Naive thymus-derived CD4-positive, alpha-beta T cell (primary cell): ENCODE results near the gene ZC3H12D. TPM values are rescaled to one million over a fixed set of nuclear protein-coding genes. Genes with fewer than 3 reads are reported as not detected.
"Not testable (repeated sequence)": the region's sequence is repeated elsewhere in the genome, so short reads cannot be mapped to it uniquely, and the experiment has no call there.

Experiments
- ATAC-seq: fragments of 150-1000 bp; cut with Tn5 transposase; 2 replicates; pipeline ENCODE4 v1.10.0; 2021; ENCODE audit warnings: mild to moderate bottlenecking, moderate library complexity
- CTCF ChIA-PET: fragments of 350-600 bp; sonication (Branson Sonifier 250); formaldehyde crosslinking; loops from one replicate; lab custom pipeline; 2021; ENCODE audit warnings: antibody characterized with exemption; lab: Charles Lee
- POLR2A ChIA-PET: fragments of 350-600 bp; sonication (Branson Sonifier 250); formaldehyde crosslinking; loops from one replicate; lab custom pipeline; 2021; ENCODE audit warnings: antibody characterized with exemption, inconsistent platforms; lab: Charles Lee
- DNase-seq, 9 donors: peaks; one replicate each; pipeline versions ENCODE4 v3.0.0 to v3.0.0-alpha.2; 2020 to 2022; ENCODE audit warnings: mixed read lengths in 1 of 9
- H3K27ac ChIP-seq: one replicate; pipeline ENCODE4 v1.7.0; 2013; ENCODE audit warnings: mild to moderate bottlenecking, low read depth, low read length, moderate library complexity
- H3K27me3 ChIP-seq, 2 donors: one replicate each; pipeline ENCODE4 v1.7.0; 2013; ENCODE audit warnings: low read length in 2 of 2, mild to moderate bottlenecking in 2 of 2, moderate library complexity in 2 of 2; ENCODE audit not compliant: control insufficient read depth in 2 of 2, insufficient read depth in 2 of 2
- H3K36me3 ChIP-seq, 3 experiments: 1 replicate in 2 of 3; 2 replicates in 1 of 3; pipeline ENCODE4 v1.7.0; 2013; ENCODE audit warnings: low read length in 3 of 3, mild to moderate bottlenecking in 3 of 3, moderate library complexity in 1 of 3; ENCODE audit not compliant: insufficient read depth in 3 of 3, control insufficient read depth in 2 of 3
- H3K4me1 ChIP-seq, 2 donors: one replicate each; pipeline ENCODE4 v1.7.0; 2013; ENCODE audit warnings: low read length in 2 of 2, mild to moderate bottlenecking in 2 of 2, moderate library complexity in 1 of 2; ENCODE audit not compliant: control insufficient read depth in 2 of 2, insufficient read depth in 2 of 2
- H3K4me3 ChIP-seq: 2 replicates; pipeline ENCODE4 v1.7.0; 2013; ENCODE audit warnings: mild to moderate bottlenecking, low read length
- H3K9me3 ChIP-seq, 3 experiments: 1 replicate in 2 of 3; 2 replicates in 1 of 3; pipeline ENCODE4 v1.7.0; 2013; ENCODE audit warnings: low read length in 3 of 3; ENCODE audit not compliant: control insufficient read depth in 2 of 3
- H3K27ac Mint-ChIP-seq, 9 donors: one replicate each; pipeline ENCODE4 v1.8.0; 2020 to 2022; ENCODE audit warnings: mixed read lengths in 9 of 9, mild to moderate bottlenecking in 8 of 9, moderate library complexity in 5 of 9, inconsistent platforms in 2 of 9
- H3K27me3 Mint-ChIP-seq, 5 donors: one replicate each; pipeline ENCODE4 v1.8.0; 2021 to 2022; ENCODE audit warnings: mixed read lengths in 5 of 5, mild to moderate bottlenecking in 1 of 5
- H3K36me3 Mint-ChIP-seq, 5 donors: one replicate each; pipeline ENCODE4 v1.8.0; 2020 to 2022; ENCODE audit warnings: mixed read lengths in 5 of 5, mild to moderate bottlenecking in 3 of 5, inconsistent platforms in 1 of 5
- H3K4me1 Mint-ChIP-seq, 7 donors: one replicate each; pipeline ENCODE4 v1.8.0; 2020 to 2022; ENCODE audit warnings: mixed read lengths in 7 of 7, mild to moderate bottlenecking in 3 of 7, inconsistent platforms in 1 of 7
- H3K4me3 Mint-ChIP-seq, 10 donors: one replicate each; pipeline ENCODE4 v1.8.0; 2020 to 2022; ENCODE audit warnings: mild to moderate bottlenecking in 10 of 10, mixed read lengths in 10 of 10, moderate library complexity in 6 of 10, inconsistent platforms in 2 of 10
- H3K9me3 Mint-ChIP-seq, 11 donors: one replicate each; pipeline ENCODE4 v1.8.0; 2020 to 2022; ENCODE audit warnings: mixed read lengths in 11 of 11, mild to moderate bottlenecking in 4 of 11, inconsistent platforms in 1 of 11, moderate library complexity in 1 of 11
- intact Hi-C, 2 donors: fragments of 100-400 bp; cut with micrococcal nuclease; formaldehyde crosslinking; loops; one replicate each; pipeline ENCODE4 v1.15.1; 2023
- polyA plus RNA-seq, 2 donors: library from polyadenylated mRNA; unstranded; fragments of 300-500 nt; fragmentation: Illumina TruSeq; gene quantifications; one replicate each; pipeline ENCODE4 v1.2.3, GENCODE V29; 2021
- total RNA-seq, 6 experiments: library from RNA in 5 of 6; stranded (reverse) in 5 of 6; gene quantifications; 1 replicate in 5 of 6; 2 replicates in 1 of 6; pipeline ENCODE4 v1.2.3 and lab custom pipeline; 2021 to 2026

The ZC3H12D gene
- total and polyA plus RNA-seq, 7 experiments from 2014 or later = 1.8 to 85.6 (median 67.9) TPM

GRCh38 chr6:149445095-149445466, 39.7 kb downstream of the ZC3H12D start:
- Mint-ChIP-seq H3K27ac (no peak overlapping the region), H3K4me3 (no peak overlapping the region), H3K4me1 (peaks cover 0 to 7% (median 4%) of the 10 kb centered on the region in 7 donors), H3K9me3 (peaks cover 0 to 3% (median 0%) of the 10 kb centered on the region in 11 donors), H3K27me3 (no peaks in the 10 kb centered on the region), H3K36me3 (peaks cover 0 to 17% (median 5%) of the 10 kb centered on the region in 5 donors)
- H3K9me3 ChIP-seq = no peaks in the 10 kb centered on the region
- no peak overlapping the region for H3K4me3 ChIP-seq
- ChIA-PET POLR2A (interaction anchor here (2.7 kb wide), 1 partner anchor 39 kb away, joined by 6 read pairs; no protein-coding TSS in a partner anchor), CTCF (interaction anchor here (1.7 kb wide), 1 partner anchor 13 kb away, joined by 6 read pairs; no protein-coding TSS in a partner anchor)
- no peaks in the 10 kb centered on the region for H3K4me1 ChIP-seq
- no peak for DNase-seq
- intact Hi-C loops = no loop called here
- no peak overlapping the region for H3K27ac ChIP-seq
- no peaks in the 10 kb centered on the region for H3K27me3 ChIP-seq
- H3K36me3 ChIP-seq = no peaks in the 10 kb centered on the region
- ATAC-seq = peak; percentile 28

GRCh38 chr6:149444360-149445094, 40.3 kb downstream of the ZC3H12D start:
- POLR2A ChIA-PET, ATAC-seq: not testable (repeated sequence)
- peak overlapping the region in 2 of 9 donors; percentile 29 to 77 for H3K27ac Mint-ChIP-seq

DNA sequence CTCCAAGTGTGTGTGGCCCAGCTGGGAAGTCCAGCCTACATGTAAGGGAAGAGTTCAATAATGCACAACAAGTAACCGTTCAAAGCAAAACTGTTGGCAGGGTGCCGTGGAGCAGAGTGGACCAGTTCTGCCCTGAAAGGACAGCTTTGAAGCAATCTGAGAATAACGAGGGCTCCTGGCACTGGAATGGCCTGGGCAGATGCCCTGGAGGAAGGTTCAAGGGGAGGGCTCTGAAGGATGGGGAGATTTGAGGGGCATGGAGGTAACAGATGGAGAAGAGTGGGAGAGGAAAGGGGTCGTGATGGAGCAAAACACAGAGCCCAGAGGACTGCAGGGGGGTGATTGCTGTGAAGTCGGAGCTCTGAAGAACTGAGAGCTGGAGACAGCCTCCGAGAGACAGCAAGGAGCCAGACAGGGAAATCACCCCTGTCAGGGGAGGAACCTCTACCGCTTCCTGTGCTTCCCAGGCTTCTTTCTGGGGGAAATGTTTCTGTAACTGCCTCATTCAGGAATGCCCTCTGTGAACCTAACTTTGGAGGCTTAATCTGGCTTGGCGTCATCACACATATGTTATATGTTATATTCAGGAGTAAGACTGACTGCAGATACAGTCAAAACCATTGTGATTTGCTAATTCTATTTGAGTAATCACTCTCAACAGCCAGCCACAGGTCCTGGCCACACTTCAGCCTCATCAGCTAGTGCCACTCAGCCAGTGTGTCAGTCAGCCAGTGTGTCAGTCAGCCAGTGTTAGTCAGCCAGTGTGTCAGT, 41.2 kb downstream of the ZC3H12D start:
- no peak overlapping the region for H3K27ac ChIP-seq
- Mint-ChIP-seq H3K36me3 (peaks cover 0 to 15% (median 0%) of the 10 kb centered on the region in 5 donors), H3K27ac (peak overlapping the region in 3 of 9 donors; percentile 16 to 65 (median 46)), H3K4me1 (peaks cover 0 to 11% (median 0%) of the 10 kb centered on the region in 7 donors), H3K9me3 (peaks cover 0 to 3% (median 0%) of the 10 kb centered on the region in 11 donors), H3K4me3 (no peak overlapping the region), H3K27me3 (no peaks in the 10 kb centered on the region)
- DNase-seq (no peak), ATAC-seq (no peak)
- H3K27me3 ChIP-seq = no peaks in the 10 kb centered on the region
- no peaks in the 10 kb centered on the region for H3K4me1 ChIP-seq
- H3K36me3 ChIP-seq = no peaks in the 10 kb centered on the region
- POLR2A ChIA-PET = no interaction called here
- H3K4me3 ChIP-seq = no peak overlapping the region
- CTCF ChIA-PET = no interaction called here
- no peaks in the 10 kb centered on the region for H3K9me3 ChIP-seq
- intact Hi-C loops = no loop called here

More at GRCh38 chr6:149444360-149445094, 40.3 kb downstream of the ZC3H12D start:
- H3K27me3 Mint-ChIP-seq, H3K9me3 ChIP-seq, H3K4me3 ChIP-seq, H3K4me1 Mint-ChIP-seq, H3K9me3 Mint-ChIP-seq, H3K27me3 ChIP-seq, intact Hi-C loops, H3K36me3 ChIP-seq, DNase-seq, H3K27ac ChIP-seq, H3K4me1 ChIP-seq, H3K4me3 Mint-ChIP-seq: not testable (repeated sequence)
- H3K36me3 Mint-ChIP-seq = peaks cover 0 to 11% (median under 1%) of the 10 kb centered on the region in 5 donors
- CTCF ChIA-PET = interaction anchor here (1.7 kb wide), 1 partner anchor 12 kb away, joined by 6 read pairs; no protein-coding TSS in a partner anchor

GRCh38 chr6:149441740-149442139, 43.1 kb downstream of the ZC3H12D start:
- Histone ChIP-seq H3K27ac (no peak overlapping the region), H3K27me3 (no peaks in the 10 kb centered on the region), H3K4me3 (no peak overlapping the region), H3K36me3 (no peaks in the 10 kb centered on the region), H3K9me3 (no peaks in the 10 kb centered on the region), H3K4me1 (no peaks in the 10 kb centered on the region)
- DNase-seq (no peak), ATAC-seq (no peak)
- H3K36me3 Mint-ChIP-seq = peaks cover 0 to 15% (median 0%) of the 10 kb centered on the region in 5 donors
- peaks cover 0 to 25% (median 3%) of the 10 kb centered on the region in 7 donors for H3K4me1 Mint-ChIP-seq
- ChIA-PET POLR2A (no interaction called here), CTCF (interaction anchor here (0.8 to 2.2 kb wide), 2 partner anchors 10 to 77 kb away, joined by 3 to 7 read pairs; no protein-coding TSS in a partner anchor)
- H3K9me3 Mint-ChIP-seq = peaks cover 0 to 3% (median 0%) of the 10 kb centered on the region in 11 donors
- no peak overlapping the region for H3K4me3 Mint-ChIP-seq
- no peaks in the 10 kb centered on the region for H3K27me3 Mint-ChIP-seq
- intact Hi-C loops = no loop called here
- no peak overlapping the region for H3K27ac Mint-ChIP-seq

DNA sequence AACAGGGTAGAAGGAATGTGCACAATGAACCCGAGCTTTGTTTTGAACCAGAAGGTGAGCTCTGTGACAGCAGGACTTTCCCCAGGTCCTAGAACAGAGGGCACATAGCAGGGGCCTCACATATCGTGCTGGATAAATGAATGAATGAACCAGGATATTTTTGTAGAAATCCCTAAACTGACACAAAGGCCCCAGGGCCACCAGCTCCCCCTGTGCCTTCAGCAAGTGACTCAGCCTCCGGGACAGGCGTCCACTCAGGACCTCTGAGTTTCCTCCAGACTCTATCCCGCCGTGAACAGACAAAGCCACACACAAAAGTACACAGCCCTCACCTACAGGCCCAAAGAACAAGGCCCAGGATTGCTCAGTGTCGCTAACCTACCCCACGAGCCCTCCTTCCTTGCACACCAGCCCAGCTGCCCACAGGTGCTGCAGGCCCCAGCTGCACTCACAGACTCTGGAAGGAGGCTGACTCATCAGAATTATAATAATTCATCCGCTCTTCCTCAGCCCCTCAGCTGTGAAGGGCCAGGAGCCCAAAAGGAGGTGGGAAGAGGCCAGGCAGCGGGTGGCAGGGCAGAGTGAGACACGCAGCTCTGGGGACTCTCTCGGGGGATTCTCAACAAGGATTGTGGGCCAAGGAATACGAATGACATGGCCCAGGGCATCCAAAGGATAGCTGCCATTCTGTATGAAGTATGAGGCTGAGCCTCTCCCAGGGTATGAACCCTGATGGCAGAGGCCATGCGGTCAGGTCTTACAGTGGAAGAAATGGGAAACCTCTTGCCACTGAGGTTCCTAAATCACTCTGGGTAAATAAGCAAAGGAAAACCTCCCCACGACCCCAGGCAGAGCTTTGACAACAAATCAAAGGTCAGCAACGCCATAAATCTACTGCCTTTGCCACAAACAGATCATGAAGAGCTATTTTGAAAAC, 43.8 kb downstream of the ZC3H12D start:
- Histone ChIP-seq H3K4me3 (no peak overlapping the region), H3K9me3 (no peaks in the 10 kb centered on the region), H3K27me3 (no peaks in the 10 kb centered on the region), H3K27ac (no peak overlapping the region), H3K4me1 (no peaks in the 10 kb centered on the region), H3K36me3 (no peaks in the 10 kb centered on the region)
- CTCF ChIA-PET = interaction anchor here (0.6 to 2.2 kb wide), 3 partner anchors 9 to 78 kb away, joined by 3 to 7 read pairs (median 3); no protein-coding TSS in a partner anchor
- Mint-ChIP-seq H3K27me3 (no peaks in the 10 kb centered on the region), H3K4me1 (peaks cover 0 to 25% (median 3%) of the 10 kb centered on the region in 7 donors), H3K36me3 (peaks cover 0 to 15% (median 0%) of the 10 kb centered on the region in 5 donors), H3K4me3 (no peak overlapping the region), H3K27ac (no peak overlapping the region), H3K9me3 (peaks cover 0 to 3% (median 0%) of the 10 kb centered on the region in 11 donors)
- DNase-seq (no peak), ATAC-seq (no peak)
- POLR2A ChIA-PET = no interaction called here
- intact Hi-C loops = no loop called here

DNA sequence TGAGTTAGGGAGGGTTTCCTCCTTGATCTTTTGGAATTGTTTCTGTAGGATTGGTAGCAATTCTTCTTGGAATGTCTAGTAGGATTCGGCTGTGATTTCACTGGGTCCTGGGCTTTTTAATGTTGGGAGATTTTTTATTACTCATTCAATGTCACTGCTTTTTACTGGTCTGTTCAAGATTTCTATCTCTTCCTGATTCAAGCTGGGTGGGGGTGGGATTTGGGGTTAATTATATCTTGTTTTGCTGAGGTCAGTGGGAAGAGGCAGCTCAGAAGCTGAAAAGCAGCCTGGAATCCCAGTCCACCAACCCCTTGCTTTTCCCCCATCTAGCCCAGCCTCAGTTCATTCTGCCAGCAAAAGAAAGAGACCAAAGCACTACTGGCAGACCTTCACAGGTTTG, 45.2 kb downstream of the ZC3H12D start:
- no peaks in the 10 kb centered on the region for H3K27me3 Mint-ChIP-seq
- ChIA-PET CTCF (no interaction called here), POLR2A (no interaction called here)
- Histone ChIP-seq H3K36me3 (no peaks in the 10 kb centered on the region), H3K9me3 (no peaks in the 10 kb centered on the region), H3K4me3 (no peak overlapping the region), H3K4me1 (no peaks in the 10 kb centered on the region), H3K27me3 (no peaks in the 10 kb centered on the region), H3K27ac (no peak overlapping the region)
- ATAC-seq (no peak), DNase-seq (no peak)
- H3K4me3 Mint-ChIP-seq = no peak overlapping the region
- H3K9me3 Mint-ChIP-seq = peaks cover 0 to 2% (median 0%) of the 10 kb centered on the region in 11 donors
- H3K4me1 Mint-ChIP-seq = peaks cover 0 to 23% (median 3%) of the 10 kb centered on the region in 7 donors
- no peak overlapping the region for H3K27ac Mint-ChIP-seq
- H3K36me3 Mint-ChIP-seq = peaks cover 0 to 12% (median 0%) of the 10 kb centered on the region in 5 donors
- intact Hi-C loops = loop anchor here in 1 of 2 donors (10.0 kb wide), 1 partner anchor 695 kb away; the partner anchor contains the start of gene UST
